ENCODE results near the gene FNBP1. TPM values are rescaled to one million over a fixed set of nuclear protein-coding genes. Genes with fewer than 3 reads are reported as not detected.

FNBP1 gene
- total and polyA plus RNA-seq, 10 of the 15 experiments (the other 5 are each of a cell fraction or from before 2014, with no cell fraction given): 64.5 to 353 (median 179) TPM

- TF ChIP-seq MEF2B (IDR thresholded peaks at IDR 0.05; ENCODE audit: partially characterized antibody, poor library complexity, severe bottlenecking): no peak
Observed at GRCh38 chr9:130084337-130084736, 41.3 kb upstream of the FNBP1 start (continued).

GRCh38 chr9:130078547-130078946, 35.6 kb upstream of the FNBP1 start:
- Histone ChIP-seq H3K36me3 (ENCODE audit: control insufficient read depth in 2 of 2, insufficient read depth in 2 of 2, low read length in 1 of 2) (peaks cover 11 to 15% of the 10 kb centered on the region in 2 experiments), H3K4me1 (ENCODE audit: control insufficient read depth, insufficient read depth, low read length) (peaks cover 4% of the 10 kb centered on the region), H3K4me3 (no peak overlapping the region), H3K9me3 (replicated peaks; ENCODE audit: control insufficient read depth, insufficient read depth, low read length) (no peaks in the 10 kb centered on the region), H4K20me1 (ENCODE audit: control insufficient read depth, insufficient read depth) (no peaks in the 10 kb centered on the region; the same call in 1 of the 2 replicates), H3K27ac (ENCODE audit: control insufficient read depth, insufficient read depth) (no peak overlapping the region), H2AFZ (ENCODE audit: control insufficient read depth, low read depth, low read length) (no peak overlapping the region), H3K4me2 (ENCODE audit: control insufficient read depth, insufficient read depth) (no peak overlapping the region), H3K9ac (ENCODE audit: control insufficient read depth, insufficient read depth, low read length) (no peak overlapping the region), H3K27me3 (replicated peaks in 1 of 2; ENCODE audit: control insufficient read depth in 2 of 2, insufficient read depth in 2 of 2, low read length in 1 of 2) (no peaks in the 10 kb centered on the region), H3K79me2 (ENCODE audit: control insufficient read depth, insufficient read depth, low read length) (peaks cover 11% of the 10 kb centered on the region)
- intact Hi-C loops (cut with micrococcal nuclease; ENCODE audit: unreplicated experiment): no loop called here
- FAIRE-seq (no peak), ATAC-seq (no peak), DNase-seq (ENCODE audit: low read depth, low spot score) (no peak)
- ChIA-PET POLR2A (no interaction called here), RAD21 (ENCODE audit: unreplicated experiment) (no interaction called here), SMC1A (ENCODE audit: uncharacterized antibody, unreplicated experiment) (interaction anchor here (0.6 to 1.4 kb wide), 2 partner anchors 11 to 122 kb away, joined by 3 read pairs; no protein-coding TSS in a partner anchor), CTCF (interaction anchor here (0.7 to 0.9 kb wide), 2 partner anchors 121 to 263 kb away, joined by 3 to 4 read pairs; no protein-coding TSS in a partner anchor)
- no peak for TF ChIP-seq NFIC (IDR thresholded peaks at IDR 0.05; ENCODE audit: low read depth, low read length)
- no peak for TF ChIP-seq DPF2 (IDR thresholded peaks at IDR 0.05)
- peak in 1 of 3 experiments; percentile 5; a peak in 1 of 6 replicates for TF ChIP-seq CTCF (IDR thresholded peaks at IDR 0.05 in 2 of 3, conservative IDR thresholded peaks at IDR 0.05 in 1 of 3; ENCODE audit: control insufficient read depth in 2 of 3, extremely low read depth in 1 of 3, insufficient read depth in 1 of 3, low read depth in 3 of 3, low read length in 3 of 3)
- in situ Hi-C loops (cut with MboI): no loop called here
- WGBS (ENCODE audit: insufficient coverage, insufficient replicate concordance, low lambda C conversion rate, missing lambda C conversion rate): 83% methylated on average over 3 of the region's 3 CpGs
- TSS peak; percentile 58 for BruUV-seq (replicated peaks)
